Fibroblast of lung (primary cell): ENCODE results near the gene KRTAP5-2. TPM values are rescaled to one million over a fixed set of nuclear protein-coding genes. Genes with fewer than 3 reads are reported as not detected.

Experiments used
- DNase-seq, 2 donors: peaks; one replicate each; pipeline versions ENCODE4 v3.0.0 to v3.0.0-alpha.2; 2010; ENCODE audit warnings: low read depth in 2 of 2
- H2AFZ ChIP-seq: 2 replicates; pipeline ENCODE4 v1.5.1; 2012; ENCODE audit warnings: low read length, control low read depth, inconsistent platforms
- H3K27ac ChIP-seq: 2 replicates; pipeline ENCODE4 v1.5.1; 2011; ENCODE audit warnings: low read length, control low read depth; ENCODE audit not compliant: insufficient read depth
- H3K27me3 ChIP-seq: 2 replicates; pipeline ENCODE4 v1.5.1; 2011; ENCODE audit warnings: mild to moderate bottlenecking, low read length; ENCODE audit not compliant: control insufficient read depth, insufficient read depth
- H3K36me3 ChIP-seq: 2 replicates; pipeline ENCODE4 v1.5.1; 2011; ENCODE audit warnings: low read length; ENCODE audit not compliant: control insufficient read depth, insufficient read depth
- H3K4me1 ChIP-seq: 2 replicates; pipeline ENCODE4 v1.5.1; 2011; ENCODE audit warnings: low read length; ENCODE audit not compliant: control insufficient read depth, insufficient read depth; ENCODE audit errors: extremely low read depth
- H3K4me2 ChIP-seq: 2 replicates; pipeline ENCODE4 v1.5.1; 2011; ENCODE audit warnings: low read length, control low read depth; ENCODE audit not compliant: insufficient read depth; ENCODE audit errors: extremely low read depth
- H3K4me3 ChIP-seq, 4 experiments: fragments of 200-600 bp in 1 of 4; sonication (generic) in 1 of 4; replicated peaks in 1 of 4; 2 replicates each; pipeline ENCODE4 v1.5.1; 2011 to 2016; ENCODE audit warnings: low read length in 4 of 4, low read depth in 3 of 4, mild to moderate bottlenecking in 3 of 4, control low read depth in 2 of 4, inconsistent platforms in 1 of 4, mixed read lengths in 1 of 4; ENCODE audit not compliant: insufficient read depth in 1 of 4; ENCODE audit errors: control extremely low read depth in 1 of 4
- H3K79me2 ChIP-seq: 2 replicates; pipeline ENCODE4 v1.5.1; 2012; ENCODE audit warnings: mild to moderate bottlenecking, low read length, inconsistent platforms; ENCODE audit not compliant: control insufficient read depth, insufficient read depth
- H3K9ac ChIP-seq: 2 replicates; pipeline ENCODE4 v1.5.1; 2011; ENCODE audit warnings: mild to moderate bottlenecking, low read length, control low read depth; ENCODE audit not compliant: insufficient read depth
- H3K9me3 ChIP-seq: 2 replicates; pipeline ENCODE4 v1.5.1; 2012; ENCODE audit warnings: low read depth, low read length; ENCODE audit not compliant: control insufficient read depth, insufficient read depth
- H4K20me1 ChIP-seq: 2 replicates; pipeline ENCODE4 v1.5.1; 2011; ENCODE audit warnings: low read length; ENCODE audit not compliant: control insufficient read depth, insufficient read depth; ENCODE audit errors: extremely low read depth
- EZH2 ChIP-seq: IDR thresholded peaks from 2 replicates; pipeline ENCODE4 v1.5.1; 2012; ENCODE audit warnings: low read length, control low read depth, mild to moderate bottlenecking; ENCODE audit errors: missing control alignments
- polyA plus RNA-seq, 2 donors: library from polyadenylated mRNA; depleted of rRNA in 1 of 2; stranded (reverse) in 1 of 2; unstranded in 1 of 2; fragments of >200 nt; gene quantifications; 2 replicates each; pipeline ENCODE4 v1.2.1, GENCODE V29; 2011 to 2012; ENCODE audit warnings: missing spikeins in 1 of 2
- total RNA-seq: library from RNA; depleted of rRNA; stranded (reverse); fragments of >200 nt; gene quantifications from 2 replicates; pipeline ENCODE4 v1.2.1, GENCODE V29; 2014
- TF ChIP-seq, protein P1 (sequence below), 2 donors: IDR thresholded peaks in 1 of 2; conservative IDR thresholded peaks in 1 of 2; 1 replicate in 1 of 2; 2 replicates in 1 of 2; pipeline ENCODE4 v1.5.1; 2011 to 2012; ENCODE audit warnings: low read length in 2 of 2, control low read depth in 1 of 2, inconsistent platforms in 1 of 2, low read depth in 1 of 2, mild to moderate bottlenecking in 1 of 2

KRTAP5-2 gene
- total and polyA plus RNA-seq, 2 donors (not counting 1 experiment from before 2014, with no cell fraction given) = not detected

GRCh38 chr11:1568441-1568911 lies 29.6 kb downstream of the KRTAP5-2 start:
- H3K79me2 ChIP-seq = no peaks in the 10 kb centered on the region
- no peaks in the 10 kb centered on the region for H4K20me1 ChIP-seq
- no peak overlapping the region for H3K4me3 ChIP-seq

GRCh38 chr11:1567721-1568100 lies 30.4 kb downstream of the KRTAP5-2 start:
- no peaks in the 10 kb centered on the region for H3K36me3 ChIP-seq
- H3K9me3 ChIP-seq = no peaks in the 10 kb centered on the region
- H3K27me3 ChIP-seq = peaks cover 12% of the 10 kb centered on the region
- DNase-seq = no peak
- no peaks in the 10 kb centered on the region for H4K20me1 ChIP-seq
- no peaks in the 10 kb centered on the region for H3K79me2 ChIP-seq
- H3K4me2 ChIP-seq = no peak overlapping the region
- H3K4me3 ChIP-seq = no peak overlapping the region
- no peak overlapping the region for H3K9ac ChIP-seq
- H2AFZ ChIP-seq = no peak overlapping the region
- no peak overlapping the region for H3K27ac ChIP-seq
- no peaks in the 10 kb centered on the region for H3K4me1 ChIP-seq
- no peak for TF ChIP-seq EZH2
- TF ChIP-seq, protein P1, sequence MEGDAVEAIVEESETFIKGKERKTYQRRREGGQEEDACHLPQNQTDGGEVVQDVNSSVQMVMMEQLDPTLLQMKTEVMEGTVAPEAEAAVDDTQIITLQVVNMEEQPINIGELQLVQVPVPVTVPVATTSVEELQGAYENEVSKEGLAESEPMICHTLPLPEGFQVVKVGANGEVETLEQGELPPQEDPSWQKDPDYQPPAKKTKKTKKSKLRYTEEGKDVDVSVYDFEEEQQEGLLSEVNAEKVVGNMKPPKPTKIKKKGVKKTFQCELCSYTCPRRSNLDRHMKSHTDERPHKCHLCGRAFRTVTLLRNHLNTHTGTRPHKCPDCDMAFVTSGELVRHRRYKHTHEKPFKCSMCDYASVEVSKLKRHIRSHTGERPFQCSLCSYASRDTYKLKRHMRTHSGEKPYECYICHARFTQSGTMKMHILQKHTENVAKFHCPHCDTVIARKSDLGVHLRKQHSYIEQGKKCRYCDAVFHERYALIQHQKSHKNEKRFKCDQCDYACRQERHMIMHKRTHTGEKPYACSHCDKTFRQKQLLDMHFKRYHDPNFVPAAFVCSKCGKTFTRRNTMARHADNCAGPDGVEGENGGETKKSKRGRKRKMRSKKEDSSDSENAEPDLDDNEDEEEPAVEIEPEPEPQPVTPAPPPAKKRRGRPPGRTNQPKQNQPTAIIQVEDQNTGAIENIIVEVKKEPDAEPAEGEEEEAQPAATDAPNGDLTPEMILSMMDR (conservative IDR thresholded peaks at IDR 0.05 in 1 of 2, IDR thresholded peaks at IDR 0.05 in 1 of 2; ENCODE audit: low read depth in 1 of 2, low read length in 2 of 2) = no peak

More at GRCh38 chr11:1568441-1568911, 29.6 kb downstream of the KRTAP5-2 start:
- no peak for TF ChIP-seq EZH2
- TF ChIP-seq, protein P1 (conservative IDR thresholded peaks at IDR 0.05 in 1 of 2, IDR thresholded peaks at IDR 0.05 in 1 of 2; ENCODE audit: low read depth in 1 of 2, low read length in 2 of 2) = no peak
- Histone ChIP-seq H3K36me3 (no peaks in the 10 kb centered on the region), H3K9me3 (no peaks in the 10 kb centered on the region), H3K4me1 (no peaks in the 10 kb centered on the region), H2AFZ (no peak overlapping the region), H3K27me3 (peaks cover 19% of the 10 kb centered on the region), H3K27ac (no peak overlapping the region), H3K4me2 (no peak overlapping the region), H3K9ac (no peak overlapping the region)
- no peak for DNase-seq

DNA sequence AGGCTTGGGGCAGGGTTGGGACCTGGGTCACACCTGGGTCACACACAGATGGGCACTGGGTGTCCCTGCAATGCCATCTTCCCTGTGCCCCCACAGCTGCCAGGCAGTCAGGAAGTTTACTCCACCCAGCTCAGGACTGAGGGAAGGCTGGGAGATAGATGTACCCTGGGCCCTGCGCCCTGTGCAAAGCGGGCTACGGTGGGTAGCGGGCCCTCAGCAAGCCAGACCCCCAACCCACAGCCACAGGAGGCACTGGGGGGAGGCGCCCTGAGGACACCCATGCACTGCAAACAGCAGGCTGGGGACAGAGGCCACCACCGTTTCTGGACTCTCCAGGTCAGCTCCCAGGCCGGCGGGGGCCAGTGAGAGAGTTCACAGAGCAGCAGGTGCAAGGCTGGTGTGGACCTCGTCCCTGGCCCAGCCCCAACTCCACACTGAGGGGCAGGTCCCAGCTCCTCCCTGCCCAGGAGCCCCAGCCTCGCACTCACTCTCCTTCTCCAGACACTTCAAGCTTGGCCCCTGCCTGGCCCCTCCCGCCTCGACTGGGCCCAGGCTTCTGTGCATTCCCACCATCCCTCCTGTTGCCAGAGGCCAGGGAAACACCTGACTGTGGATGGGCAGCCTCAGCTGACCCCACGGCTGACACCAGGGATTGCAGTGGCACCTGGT lies 30.9 kb downstream of the KRTAP5-2 start:
- H3K27ac ChIP-seq = no peak overlapping the region
- H3K4me1 ChIP-seq = no peaks in the 10 kb centered on the region
- no peaks in the 10 kb centered on the region for H3K9me3 ChIP-seq
- H3K36me3 ChIP-seq = no peaks in the 10 kb centered on the region
- H3K9ac ChIP-seq = no peak overlapping the region
- TF ChIP-seq, protein P1 (conservative IDR thresholded peaks at IDR 0.05 in 1 of 2, IDR thresholded peaks at IDR 0.05 in 1 of 2; ENCODE audit: low read depth in 1 of 2, low read length in 2 of 2) = no peak
- no peak for TF ChIP-seq EZH2
- H4K20me1 ChIP-seq = no peaks in the 10 kb centered on the region
- H3K27me3 ChIP-seq = peaks cover 12% of the 10 kb centered on the region
- H3K4me2 ChIP-seq = no peak overlapping the region
- H3K79me2 ChIP-seq = no peaks in the 10 kb centered on the region
- no peak overlapping the region for H3K4me3 ChIP-seq
- DNase-seq = no peak
- no peak overlapping the region for H2AFZ ChIP-seq
